ENCODE results near the gene BRAP. TPM values are rescaled to one million over a fixed set of nuclear protein-coding genes. Genes with fewer than 3 reads are reported as not detected.
A peak's percentile ranks its signal among the peaks of the same experiment; 100 is the strongest.

The BRAP gene
- polyA plus RNA-seq, 1 of the 3 experiments (the other 2 are of a cell fraction), result 11.4 TPM

- POLR2A ChIA-PET, result no interaction called here
- Histone ChIP-seq H3K27me3 (ENCODE audit: insufficient read depth) (no peaks in the 10 kb centered on the region), H3K4me1 (ENCODE audit: control insufficient read depth in 1 of 2, insufficient read depth in 2 of 2, low read depth in 1 of 2, low read length in 1 of 2) (peaks cover 0 to 3% of the 10 kb centered on the region in 2 experiments; a peak in 1 of 4 replicates), H3K9me2 (no peaks in the 10 kb centered on the region), H3K36me3 (replicated peaks in 1 of 2; ENCODE audit: control insufficient read depth in 1 of 2, insufficient read depth in 2 of 2, low read length in 1 of 2) (peaks cover 21 to 26% of the 10 kb centered on the region in 2 experiments), H3F3A (replicated peaks; ENCODE audit: insufficient read depth) (no peaks in the 10 kb centered on the region), H3K9me3 (no peaks in the 10 kb centered on the region), H3K9ac (no peak overlapping the region), H4K20me1 (ENCODE audit: insufficient read depth) (no peaks in the 10 kb centered on the region), H3K4me2 (no peak overlapping the region), H3K79me2 (ENCODE audit: insufficient read depth) (no peaks in the 10 kb centered on the region), H3K27ac (ENCODE audit: low read depth in 2 of 2, low read length in 1 of 2) (no peak overlapping the region), H3K4me3 (ENCODE audit: low read depth in 2 of 2, low read length in 1 of 2) (no peak overlapping the region), H2AFZ (ENCODE audit: low read depth) (no peak overlapping the region)
- CTCF ChIA-PET, result interaction anchor here (0.8 to 2.1 kb wide), 2 partner anchors 17 to 22 kb away, joined by 3 to 5 read pairs; no protein-coding TSS in a partner anchor
- TF ChIP-seq FOSL2 (IDR thresholded peaks at IDR 0.05; ENCODE audit: borderline replicate concordance, low read depth) (no peak), IRF3 (IDR thresholded peaks at IDR 0.05; ENCODE audit: low read depth, low read length) (no peak), REST (IDR thresholded peaks at IDR 0.05; ENCODE audit: low read depth, low read length) (no peak), NFIC (IDR thresholded peaks at IDR 0.05; ENCODE audit: borderline replicate concordance) (no peak), RCOR1 (IDR thresholded peaks at IDR 0.05; ENCODE audit: low read length) (no peak), POLR2AphosphoS5 (IDR thresholded peaks at IDR 0.05; ENCODE audit: low read depth, low read length) (no peak), RAD21 (IDR thresholded peaks at IDR 0.05; ENCODE audit: low read length) (no peak)
- TF ChIP-seq, protein P1, sequence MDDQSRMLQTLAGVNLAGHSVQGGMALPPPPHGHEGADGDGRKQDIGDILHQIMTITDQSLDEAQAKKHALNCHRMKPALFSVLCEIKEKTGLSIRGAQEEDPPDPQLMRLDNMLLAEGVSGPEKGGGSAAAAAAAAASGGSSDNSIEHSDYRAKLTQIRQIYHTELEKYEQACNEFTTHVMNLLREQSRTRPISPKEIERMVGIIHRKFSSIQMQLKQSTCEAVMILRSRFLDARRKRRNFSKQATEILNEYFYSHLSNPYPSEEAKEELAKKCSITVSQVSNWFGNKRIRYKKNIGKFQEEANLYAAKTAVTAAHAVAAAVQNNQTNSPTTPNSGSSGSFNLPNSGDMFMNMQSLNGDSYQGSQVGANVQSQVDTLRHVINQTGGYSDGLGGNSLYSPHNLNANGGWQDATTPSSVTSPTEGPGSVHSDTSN (IDR thresholded peaks at IDR 0.05), result no peak
- 90% methylated on average over 2 of the region's 4 CpGs for WGBS (ENCODE audit: low lambda C conversion rate)
- DNase-seq, result no peak
These were observed 47.0 kb upstream of the BRAP start for GRCh38 chr12:111732786-111733185.

GRCh38 chr12:111730420-111730819, 44.7 kb upstream of the BRAP start:
- Histone ChIP-seq H3K27ac (ENCODE audit: low read depth in 2 of 2, low read length in 1 of 2) (peak overlapping the region in 1 of 2 experiments; percentile 59; a peak in 2 of 4 replicates), H3K4me2 (no peak overlapping the region)

More at GRCh38 chr12:111730420-111730819, 44.7 kb upstream of the BRAP start:
- 91% methylated on average over 7 of the region's 9 CpGs for WGBS (ENCODE audit: low lambda C conversion rate)
- TF ChIP-seq, protein P1 (IDR thresholded peaks at IDR 0.05), result no peak
- TF ChIP-seq ELF1 (IDR thresholded peaks at IDR 0.05) (no peak), SIN3A (IDR thresholded peaks at IDR 0.05; ENCODE audit: borderline replicate concordance, low read depth, low read length) (no peak), YY1 (IDR thresholded peaks at IDR 0.05; ENCODE audit: low read depth) (no peak), JUND (IDR thresholded peaks at IDR 0.05) (no peak), SMC3 (IDR thresholded peaks at IDR 0.05; ENCODE audit: low read depth, low read length) (no peak), IRF3 (IDR thresholded peaks at IDR 0.05; ENCODE audit: low read depth, low read length) (no peak)
- Histone ChIP-seq H3K36me3 (replicated peaks in 1 of 2; ENCODE audit: control insufficient read depth in 1 of 2, insufficient read depth in 2 of 2, low read length in 1 of 2) (peaks cover 10 to 13% of the 10 kb centered on the region in 2 experiments), H3K4me3 (ENCODE audit: low read depth in 2 of 2, low read length in 1 of 2) (no peak overlapping the region), H3K4me1 (ENCODE audit: control insufficient read depth in 1 of 2, insufficient read depth in 2 of 2, low read depth in 1 of 2, low read length in 1 of 2) (peaks cover 0 to 3% of the 10 kb centered on the region in 2 experiments; a peak in 1 of 4 replicates), H4K20me1 (ENCODE audit: insufficient read depth) (no peaks in the 10 kb centered on the region), H3K9me2 (no peaks in the 10 kb centered on the region), H3K9ac (no peak overlapping the region), H3K27me3 (ENCODE audit: insufficient read depth) (no peaks in the 10 kb centered on the region), H3K79me2 (ENCODE audit: insufficient read depth) (no peaks in the 10 kb centered on the region), H2AFZ (ENCODE audit: low read depth) (no peak overlapping the region), H3K9me3 (no peaks in the 10 kb centered on the region), H3F3A (replicated peaks; ENCODE audit: insufficient read depth) (no peaks in the 10 kb centered on the region)
- POLR2A ChIA-PET, result no interaction called here
- DNase-seq, result no peak
- CTCF ChIA-PET, result interaction anchor here (1.2 kb wide), 2 partner anchors 22 to 57 kb away, joined by 3 to 6 read pairs; no protein-coding TSS in a partner anchor
